Limb (tissue), 2 donors: ENCODE results near the gene MAML2.
A peak's percentile ranks its signal among the peaks of the same experiment; 100 is the strongest.
"Not testable (repeated sequence)": the region's sequence is repeated elsewhere in the genome, so short reads cannot be mapped to it uniquely, and the experiment has no call there.

ENCODE experiments used
- DNase-seq, 2 donors: peaks; one replicate each; pipeline ENCODE4 v3.0.0-alpha.2; 2016; ENCODE audit errors: extremely low spot score in 2 of 2

MAML2 gene

GRCh38 chr11:96189351-96189750, 153.6 kb downstream of the MAML2 start:
- DNase-seq = no peak

GRCh38 chr11:96188243-96189006, 154.6 kb downstream of the MAML2 start:
- DNase-seq = peak in 1 of 2 donors; percentile 55

DNA sequence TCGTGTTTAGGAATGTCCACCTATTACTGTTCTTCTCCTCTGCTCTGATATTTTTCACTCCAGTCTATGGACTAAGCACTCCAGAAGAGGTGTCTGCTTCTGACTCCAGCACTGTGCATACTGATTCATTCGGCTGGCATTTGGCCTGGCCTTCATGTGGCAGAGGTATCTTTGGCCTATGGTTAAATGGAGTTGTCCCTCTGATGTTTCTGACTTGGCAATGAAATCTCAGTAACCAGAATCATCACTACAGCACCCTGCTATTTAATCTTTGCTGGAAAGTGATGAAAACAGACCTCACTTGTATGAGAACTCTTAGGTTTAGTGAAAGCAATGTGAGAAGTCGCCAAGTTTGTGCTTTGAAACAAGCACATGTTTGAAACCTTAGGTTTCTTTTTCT, 155.2 kb downstream of the MAML2 start:
- no peak for DNase-seq

- DNase-seq = no peak
Measured at GRCh38 chr11:96186806-96187205, 156.2 kb downstream of the MAML2 start.

- no peak for DNase-seq
Measured at GRCh38 chr11:96185220-96185768, 157.7 kb downstream of the MAML2 start.

DNA sequence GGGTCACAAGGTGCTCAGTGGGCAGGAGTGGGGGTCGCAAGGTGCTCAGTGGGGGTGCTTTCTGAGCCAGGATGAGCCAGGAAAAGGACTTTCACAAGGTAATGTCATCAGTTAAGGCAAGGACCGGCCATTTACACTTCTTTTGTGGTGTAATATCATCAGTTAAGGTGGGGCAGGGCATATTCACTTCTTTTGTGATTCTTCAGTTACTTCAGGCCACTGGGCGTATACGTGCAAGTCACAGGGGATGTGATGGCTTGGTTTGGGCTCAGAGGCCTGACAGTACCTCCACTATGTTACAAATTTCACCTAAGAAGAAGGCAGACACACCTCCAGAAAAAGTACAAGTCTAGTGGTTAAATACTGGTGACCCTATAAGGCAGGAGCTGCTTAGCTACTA, 162.1 kb downstream of the MAML2 start:
- DNase-seq = not testable (repeated sequence)

DNA sequence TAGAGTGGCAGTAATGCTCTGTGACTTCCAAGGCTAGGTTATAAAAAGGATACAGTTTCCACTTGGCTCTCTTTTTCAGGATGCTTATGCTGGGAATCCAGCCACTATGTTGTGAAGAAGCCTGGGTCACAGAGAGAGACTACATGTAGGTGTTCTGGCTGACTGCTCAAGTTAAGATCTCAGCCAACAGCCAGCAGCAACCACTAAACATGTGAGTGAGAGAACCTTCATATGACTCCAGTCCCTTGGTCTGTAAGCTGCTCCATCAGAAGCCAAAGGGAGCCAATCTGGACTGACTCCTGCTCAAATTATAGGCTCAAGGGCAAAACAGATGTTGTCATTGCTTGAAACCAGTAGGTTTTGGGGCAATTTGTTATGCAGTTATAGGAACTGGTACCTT, 162.7 kb downstream of the MAML2 start:
- no peak for DNase-seq

GRCh38 chr11:96179905-96180304, 163.1 kb downstream of the MAML2 start:
- no peak for DNase-seq

DNA sequence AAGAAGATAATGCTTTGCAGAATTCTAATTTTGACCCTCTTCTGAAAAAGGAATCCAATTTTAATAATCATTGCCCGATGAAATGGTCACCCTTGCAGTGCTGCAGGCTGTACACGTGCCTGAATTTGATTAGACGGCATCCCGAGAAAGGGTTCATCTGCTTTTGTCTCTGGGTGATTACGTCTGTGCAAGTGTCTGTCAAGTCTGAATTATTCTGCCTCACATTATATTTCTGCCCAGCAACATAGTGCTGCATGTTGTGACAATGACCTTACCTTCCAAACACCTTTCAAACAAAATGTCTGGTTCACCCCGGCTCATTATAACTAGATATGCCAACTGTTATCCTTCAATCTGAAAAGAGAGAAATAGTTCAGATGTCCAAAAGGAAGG, 164.1 kb downstream of the MAML2 start:
- no peak for DNase-seq

DNA sequence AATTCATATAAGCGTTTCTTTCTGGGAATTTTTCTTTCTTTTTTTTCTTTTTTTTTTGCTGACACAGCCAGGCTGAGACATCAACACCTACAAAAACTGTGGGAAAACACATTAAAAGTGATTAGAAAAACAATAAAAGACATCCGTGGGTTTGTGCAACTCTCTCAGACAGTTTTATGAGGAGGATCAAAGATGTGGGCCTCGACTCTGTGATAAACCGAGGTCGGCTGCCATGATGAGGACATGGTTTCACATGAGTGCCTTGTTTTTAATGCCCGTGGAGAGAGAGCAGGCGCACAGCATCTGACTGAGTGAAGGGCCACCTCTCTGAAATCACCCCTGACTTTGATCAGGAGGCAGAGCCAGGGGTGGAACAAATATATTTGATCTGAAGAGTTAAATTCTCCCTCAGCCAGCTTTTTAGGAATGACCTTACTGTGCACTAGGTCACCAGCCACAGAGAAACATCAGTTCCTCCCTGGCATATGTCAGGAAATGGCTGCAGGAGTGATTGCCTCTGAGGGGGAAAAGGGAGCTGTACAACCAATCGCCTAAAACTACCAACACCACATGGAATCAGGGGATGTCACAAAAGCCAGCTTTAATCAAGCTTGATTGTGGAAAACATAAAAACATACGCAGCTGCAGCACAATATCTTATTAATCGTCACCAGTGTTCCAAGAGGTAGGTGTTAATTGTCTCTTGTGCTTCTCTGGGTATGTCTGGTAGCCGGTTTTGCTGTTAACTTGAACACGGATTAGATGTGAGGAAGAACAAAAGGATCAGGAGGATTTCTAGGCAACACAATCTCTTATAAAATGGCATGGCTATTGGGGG, 164.7 kb downstream of the MAML2 start:
- DNase-seq = no peak

DNA sequence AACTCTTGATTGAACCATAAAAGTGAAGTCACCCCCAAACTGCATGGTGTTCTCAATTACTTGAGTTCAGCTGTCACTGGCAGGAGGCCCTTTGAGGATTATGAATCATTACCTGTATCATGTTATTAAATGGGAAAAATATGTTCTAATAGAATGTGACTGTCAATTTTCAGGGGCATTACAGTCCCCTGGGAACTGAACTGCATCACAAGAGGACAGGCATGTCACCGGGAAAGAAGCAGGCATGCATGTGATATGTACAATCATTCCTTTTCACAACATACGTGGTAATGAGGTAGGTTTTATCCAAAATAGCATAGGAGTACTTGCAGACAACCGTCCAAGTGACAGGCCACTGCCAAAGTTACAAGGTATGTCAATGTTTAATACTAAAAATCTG, 165.8 kb downstream of the MAML2 start:
- no peak for DNase-seq

- no peak for DNase-seq
Measured at GRCh38 chr11:96173906-96174305, 169.1 kb downstream of the MAML2 start.

- no peak for DNase-seq
Measured at GRCh38 chr11:96173422-96173821, 169.6 kb downstream of the MAML2 start.

GRCh38 chr11:96172604-96173003, 170.4 kb downstream of the MAML2 start:
- DNase-seq = no peak

DNA sequence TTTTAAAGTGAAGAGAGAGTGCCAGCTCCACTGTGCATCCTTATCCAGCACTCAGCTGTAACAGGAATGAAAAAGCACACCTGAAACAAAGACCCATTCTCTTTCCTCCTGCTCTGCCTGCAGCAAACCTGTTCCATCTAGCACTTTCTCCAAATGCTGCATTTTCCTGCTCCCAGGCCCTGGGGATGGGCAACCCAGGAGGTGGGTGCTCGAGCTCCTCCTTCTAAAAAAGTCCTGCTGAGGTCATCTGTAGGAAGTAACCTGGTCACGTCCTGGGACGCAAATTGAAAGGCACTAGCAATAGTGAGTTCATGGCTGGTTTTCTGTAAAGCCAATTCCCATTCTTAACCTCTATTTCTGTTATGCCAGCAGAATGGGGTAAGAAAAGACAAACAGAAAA, 173.7 kb downstream of the MAML2 start:
- no peak for DNase-seq

- no peak for DNase-seq
Measured at GRCh38 chr11:96168623-96169022, 174.4 kb downstream of the MAML2 start.

DNA sequence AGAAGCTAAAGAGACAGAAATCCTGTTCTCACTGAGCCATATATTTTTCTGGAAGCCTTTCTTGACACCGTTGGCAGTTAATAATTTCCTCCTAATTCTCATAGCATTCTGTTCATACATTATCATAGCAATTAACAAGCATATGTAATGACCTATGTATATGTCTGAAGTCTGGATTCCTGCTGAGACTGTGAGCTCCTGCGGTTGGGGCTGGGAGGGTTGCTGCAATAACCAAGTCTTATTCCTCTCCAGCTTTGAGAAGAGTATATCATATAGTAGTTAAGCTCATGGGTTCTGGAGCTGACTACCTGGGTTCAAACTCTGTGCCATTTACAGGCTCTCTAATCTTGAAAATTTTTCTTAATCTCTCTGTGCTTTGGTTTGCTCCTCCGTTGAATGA, 175.2 kb downstream of the MAML2 start:
- DNase-seq = no peak

GRCh38 chr11:96167203-96167758, 175.7 kb downstream of the MAML2 start:
- no peak for DNase-seq

GRCh38 chr11:96162816-96163499, 180.0 kb downstream of the MAML2 start:
- peak in 1 of 2 donors; percentile 80 for DNase-seq

- DNase-seq = no peak
Measured at GRCh38 chr11:96161307-96162089, 181.5 kb downstream of the MAML2 start.
